Mesenchymal stem cell (in vitro differentiated cells and primary cell): ENCODE data around the gene WNK4.

Experiments
- DNase-seq: peaks from one replicate; pipeline ENCODE4 v3.0.0-alpha.2; 2013
- H2AFZ ChIP-seq: one replicate; pipeline ENCODE4 v1.6.1; 2013; ENCODE audit warnings: low read depth, mild to moderate bottlenecking, control low read depth, inconsistent platforms, low read length, moderate library complexity
- H2AK5ac ChIP-seq: 2 replicates; pipeline ENCODE4 v1.6.1; 2013; ENCODE audit warnings: low read length, moderate library complexity, mild to moderate bottlenecking, inconsistent platforms; ENCODE audit not compliant: severe bottlenecking
- H2BK120ac ChIP-seq: one replicate; pipeline ENCODE4 v1.6.1; 2013; ENCODE audit warnings: low read depth, mild to moderate bottlenecking, inconsistent platforms, low read length, moderate library complexity
- H2BK12ac ChIP-seq, 2 experiments: one replicate each; pipeline ENCODE4 v1.6.1; 2013; ENCODE audit warnings: inconsistent platforms in 2 of 2, low read length in 2 of 2, mild to moderate bottlenecking in 2 of 2, moderate library complexity in 2 of 2, control low read depth in 1 of 2
- H2BK15ac ChIP-seq: one replicate; pipeline ENCODE4 v1.6.1; 2013; ENCODE audit warnings: mild to moderate bottlenecking, low read depth, inconsistent platforms; ENCODE audit not compliant: poor library complexity, severe bottlenecking
- H2BK5ac ChIP-seq: 2 replicates; pipeline ENCODE4 v1.6.1; 2013; ENCODE audit warnings: low read depth, mild to moderate bottlenecking, low read length, control low read depth, inconsistent platforms; ENCODE audit not compliant: poor library complexity, severe bottlenecking
- H3K14ac ChIP-seq, 2 experiments: one replicate each; pipeline ENCODE4 v1.6.1; 2013; ENCODE audit warnings: inconsistent platforms in 2 of 2, low read length in 2 of 2, control low read depth in 1 of 2, mild to moderate bottlenecking in 1 of 2, moderate library complexity in 1 of 2
- H3K18ac ChIP-seq, 2 experiments: one replicate each; pipeline ENCODE4 v1.6.1; 2013; ENCODE audit warnings: inconsistent platforms in 2 of 2, low read length in 2 of 2, control low read depth in 1 of 2, low read depth in 1 of 2, mild to moderate bottlenecking in 1 of 2
- H3K23ac ChIP-seq, 2 experiments: one replicate each; pipeline ENCODE4 v1.6.1; 2013; ENCODE audit warnings: inconsistent platforms in 2 of 2, low read length in 2 of 2, mild to moderate bottlenecking in 2 of 2, moderate library complexity in 2 of 2, control low read depth in 1 of 2
- H3K27ac ChIP-seq: 2 replicates; pipeline ENCODE4 v1.5.1; 2013; ENCODE audit warnings: mild to moderate bottlenecking, moderate library complexity, low read length, control low read depth, inconsistent platforms; ENCODE audit not compliant: poor library complexity, severe bottlenecking
- H3K27me3 ChIP-seq, 2 experiments: 2 replicates each; pipeline versions ENCODE4 v1.6.1 to v1.7.0; 2013; ENCODE audit warnings: low read length in 2 of 2, mild to moderate bottlenecking in 2 of 2, moderate library complexity in 2 of 2, control low read depth in 1 of 2, inconsistent platforms in 1 of 2; ENCODE audit not compliant: control insufficient read depth in 1 of 2, insufficient read depth in 1 of 2
- H3K36me3 ChIP-seq, 2 experiments: 2 replicates each; pipeline versions ENCODE4 v1.6.1 to v1.7.0; 2013; ENCODE audit warnings: low read length in 2 of 2, control low read depth in 1 of 2, inconsistent platforms in 1 of 2, low read depth in 1 of 2, mild to moderate bottlenecking in 1 of 2; ENCODE audit not compliant: insufficient read depth in 2 of 2, control insufficient read depth in 1 of 2
- H3K4ac ChIP-seq, 2 experiments: one replicate each; pipeline ENCODE4 v1.6.1; 2013; ENCODE audit warnings: inconsistent platforms in 2 of 2, low read length in 2 of 2, mild to moderate bottlenecking in 2 of 2, moderate library complexity in 2 of 2, control low read depth in 1 of 2, low read depth in 1 of 2
- H3K4me1 ChIP-seq: 2 replicates; pipeline ENCODE4 v1.6.1; 2013; ENCODE audit warnings: low read depth, low read length, control low read depth; ENCODE audit not compliant: control insufficient read depth, insufficient read depth
- H3K4me2 ChIP-seq: 2 replicates; pipeline ENCODE4 v1.6.1; 2013; ENCODE audit warnings: low read length, mild to moderate bottlenecking, inconsistent platforms; ENCODE audit not compliant: poor library complexity, severe bottlenecking
- H3K4me3 ChIP-seq, 2 experiments: 2 replicates each; pipeline versions ENCODE4 v1.5.1 to v1.7.0; 2013; ENCODE audit warnings: low read length in 2 of 2, mild to moderate bottlenecking in 2 of 2, control low read depth in 1 of 2, low read depth in 1 of 2; ENCODE audit not compliant: insufficient read depth in 1 of 2
- H3K79me1 ChIP-seq: replicated peaks from 2 replicates; pipeline ENCODE4 v1.6.1; 2013; ENCODE audit warnings: mild to moderate bottlenecking, control low read depth, low read length, inconsistent platforms; ENCODE audit not compliant: poor library complexity, severe bottlenecking
- H3K9ac ChIP-seq: 2 replicates; pipeline ENCODE4 v1.7.0; 2013; ENCODE audit warnings: mild to moderate bottlenecking, low read length, moderate library complexity
- H3K9me3 ChIP-seq: 2 replicates; pipeline ENCODE4 v1.7.0; 2013; ENCODE audit warnings: mild to moderate bottlenecking, low read length; ENCODE audit not compliant: control insufficient read depth
- H4K8ac ChIP-seq: one replicate; pipeline ENCODE4 v1.6.1; 2013; ENCODE audit warnings: inconsistent platforms, mild to moderate bottlenecking, low read length, moderate library complexity
- H4K91ac ChIP-seq: one replicate; pipeline ENCODE4 v1.6.1; 2013; ENCODE audit warnings: mild to moderate bottlenecking, low read length, inconsistent platforms
- WGBS: methylation state at CpG from one replicate; pipeline ENCODE4 v1.1.7; 2013; ENCODE audit warnings: mixed read lengths; 5-methylcytosine and 5-hydroxymethylcytosine counted together

The WNK4 gene

GRCh38 chr17:42827472-42827871, 47.1 kb downstream of the WNK4 start:
- H2BK120ac ChIP-seq: no peak overlapping the region
- H3K4me2 ChIP-seq: no peak overlapping the region
- peaks cover 2% of the 10 kb centered on the region for H3K79me1 ChIP-seq
- no peak overlapping the region for H2BK15ac ChIP-seq
- no peak overlapping the region for H2BK5ac ChIP-seq
- H2AFZ ChIP-seq: no peak overlapping the region
- H3K23ac ChIP-seq: no peak overlapping the region
- H2BK12ac ChIP-seq: no peak overlapping the region
- H4K91ac ChIP-seq: no peak overlapping the region
- peaks cover 11% of the 10 kb centered on the region for H3K4me1 ChIP-seq
- H3K4me3 ChIP-seq: no peak overlapping the region
- no peak overlapping the region for H3K27ac ChIP-seq
- H3K18ac ChIP-seq: no peak overlapping the region
- H3K27me3 ChIP-seq: peaks cover 0 to 13% of the 10 kb centered on the region in 2 experiments
- no peak for DNase-seq
- no peaks in the 10 kb centered on the region for H3K9me3 ChIP-seq
- H2AK5ac ChIP-seq: no peak overlapping the region
- no peak overlapping the region for H3K14ac ChIP-seq
- H3K4ac ChIP-seq: no peak overlapping the region
- WGBS: no CpG with 5 or more reads among the region's 1 CpG
- H4K8ac ChIP-seq: no peak overlapping the region
- H3K36me3 ChIP-seq: peaks cover 0 to 3% of the 10 kb centered on the region in 2 experiments
- no peak overlapping the region for H3K9ac ChIP-seq

GRCh38 chr17:42830971-42831370, 50.6 kb downstream of the WNK4 start:
- H3K9ac ChIP-seq: no peak overlapping the region
- H3K79me1 ChIP-seq: peaks cover 10% of the 10 kb centered on the region
- H4K8ac ChIP-seq: no peak overlapping the region
- H4K91ac ChIP-seq: no peak overlapping the region
- peaks cover 10 to 15% of the 10 kb centered on the region in 2 experiments for H3K36me3 ChIP-seq
- H3K4me1 ChIP-seq: peaks cover 3% of the 10 kb centered on the region
- DNase-seq: no peak
- no peak overlapping the region for H3K23ac ChIP-seq
- no peak overlapping the region for H3K4me3 ChIP-seq
- no peak overlapping the region for H3K27ac ChIP-seq
- H3K14ac ChIP-seq: no peak overlapping the region
- no peak overlapping the region for H2BK12ac ChIP-seq
- H3K27me3 ChIP-seq: peaks cover 0 to 13% of the 10 kb centered on the region in 2 experiments
- no peak overlapping the region for H2AK5ac ChIP-seq
- H3K4ac ChIP-seq: no peak overlapping the region
- no peaks in the 10 kb centered on the region for H3K9me3 ChIP-seq
- no peak overlapping the region for H2AFZ ChIP-seq
- no peak overlapping the region for H2BK15ac ChIP-seq
- no peak overlapping the region for H3K18ac ChIP-seq
- no peak overlapping the region for H3K4me2 ChIP-seq
- no peak overlapping the region for H2BK5ac ChIP-seq
- no peak overlapping the region for H2BK120ac ChIP-seq

GRCh38 chr17:42832213-42832933, 52.0 kb downstream of the WNK4 start:
- WGBS: 62% methylated on average over 8 of the region's 9 CpGs
- DNase-seq: no peak
- H3K14ac ChIP-seq: peak overlapping the region in 1 of 2 experiments; percentile 48
- H2AFZ ChIP-seq: peak overlapping the region; percentile 95
- H2BK12ac ChIP-seq: no peak overlapping the region
- peak overlapping the region in 1 of 2 experiments; percentile 89 for H3K4ac ChIP-seq
- no peak overlapping the region for H2BK15ac ChIP-seq
- no peak overlapping the region for H2BK5ac ChIP-seq
- H2BK120ac ChIP-seq: no peak overlapping the region
- H3K4me1 ChIP-seq: peaks cover 3% of the 10 kb centered on the region
- peaks cover 20 to 28% of the 10 kb centered on the region in 2 experiments for H3K36me3 ChIP-seq
- H3K18ac ChIP-seq: peak overlapping the region in 1 of 2 experiments; percentile 91
- no peak overlapping the region for H2AK5ac ChIP-seq
- H3K23ac ChIP-seq: no peak overlapping the region
- peak overlapping the region; percentile 93 to 94 for H3K4me3 ChIP-seq
- peak overlapping the region; percentile 70 for H3K27ac ChIP-seq
- H4K91ac ChIP-seq: peak overlapping the region; percentile 14
- H3K4me2 ChIP-seq: peak overlapping the region; percentile 97
- H3K9ac ChIP-seq: peak overlapping the region; percentile 99
- peaks cover 0 to 13% of the 10 kb centered on the region in 2 experiments for H3K27me3 ChIP-seq
- H4K8ac ChIP-seq: peak overlapping the region; percentile 98
- H3K79me1 ChIP-seq: peaks cover 15% of the 10 kb centered on the region
- H3K9me3 ChIP-seq: no peaks in the 10 kb centered on the region

- Histone ChIP-seq H2BK5ac (peak within 1 kb of the TSS; percentile 10), H4K91ac (peak within 1 kb of the TSS; percentile 65)
- WGBS: under 1% methylated on average over 60 of the region's 71 CpGs
These were observed 52.7 kb downstream of the WNK4 start, which contains the start of gene PSME3 for GRCh38 chr17:42832934-42833766. PSME3 (plus strand) TSS chr17:42833397; CDS start chr17:42833632, 235 bp downstream.

More at GRCh38 chr17:42832934-42833766, 52.7 kb downstream of the WNK4 start, which contains the start of gene PSME3:
- Histone ChIP-seq H3K14ac (peak within 1 kb of the TSS; percentile 26 to 93), H3K4me1 (peaks cover 3% of the 10 kb centered on the region), H3K4ac (peak within 1 kb of the TSS; percentile 71 to 89), H3K4me2 (peak within 1 kb of the TSS; percentile 97), H3K9me3 (no peaks in the 10 kb centered on the region), H3K79me1 (peaks cover 21% of the 10 kb centered on the region), H3K27me3 (peaks cover 0 to 8% of the 10 kb centered on the region in 2 experiments), H3K27ac (peak within 1 kb of the TSS; percentile 70), H2BK12ac (peak within 1 kb of the TSS in 1 of 2 experiments; percentile 61), H2AK5ac (no peak within 1 kb of the TSS), H4K8ac (peak within 1 kb of the TSS; percentile 98), H3K36me3 (peaks cover 27 to 36% of the 10 kb centered on the region in 2 experiments), H2BK15ac (peak within 1 kb of the TSS; percentile 62), H3K4me3 (peak within 1 kb of the TSS; percentile 93 to 94), H3K18ac (peak within 1 kb of the TSS; percentile 82 to 91), H2BK120ac (no peak within 1 kb of the TSS), H3K23ac (peak within 1 kb of the TSS; percentile 2 to 42), H2AFZ (peak within 1 kb of the TSS; percentile 95), H3K9ac (peak within 1 kb of the TSS; percentile 99)
- peak; percentile 93 for DNase-seq
